ENCODE results near the gene SEPTIN2. TPM values are rescaled to one million over a fixed set of nuclear protein-coding genes. Genes with fewer than 3 reads are reported as not detected.

SEPTIN2 gene
- total and polyA plus RNA-seq, 10 of the 15 experiments (the other 5 are each of a cell fraction or from before 2014, with no cell fraction given), result 169 to 474 (median 269) TPM

GRCh38 chr2:241355983-241356870 lies 40.5 kb downstream of the SEPTIN2 start, which contains the start of gene FARP2 (continued):
- no peak for TF ChIP-seq RELA (IDR thresholded peaks at IDR 0.05; ENCODE audit: borderline replicate concordance, partially characterized antibody)
- TF ChIP-seq EP300 (IDR thresholded peaks at IDR 0.05; ENCODE audit: borderline replicate concordance in 1 of 2, control insufficient read depth in 1 of 2, low read depth in 2 of 2, low read length in 2 of 2), result no peak
- no peak for TF ChIP-seq NFXL1 (IDR thresholded peaks at IDR 0.05; ENCODE audit: borderline replicate concordance)
- 0 out of 2 replicates have a peak, but pooled peaks have one; percentile 43 for TF ChIP-seq ZSCAN29 (IDR thresholded peaks at IDR 0.05)
- no peak for TF ChIP-seq ZNF24 (IDR thresholded peaks at IDR 0.05)
- TF ChIP-seq DPF2 (IDR thresholded peaks at IDR 0.05), result 0 out of 2 replicates have a peak, but pooled peaks have one; percentile 44
- no peak for TF ChIP-seq ZBTB40 (IDR thresholded peaks at IDR 0.05; ENCODE audit: borderline replicate concordance)
- no peak for TF ChIP-seq REST (IDR thresholded peaks at IDR 0.05; ENCODE audit: low read depth, low read length)
- no peak for TF ChIP-seq HCFC1 (IDR thresholded peaks at IDR 0.05; ENCODE audit: low read length)
- no peak for TF ChIP-seq CBX5 (IDR thresholded peaks at IDR 0.05; ENCODE audit: low read depth)
- no peak for TF ChIP-seq PKNOX1 (IDR thresholded peaks at IDR 0.05)
- TF ChIP-seq POLR2AphosphoS2 (IDR thresholded peaks at IDR 0.05; ENCODE audit: low read depth, low read length), result peak; percentile 76; the same call in 1 of the 2 replicates
- 0 out of 2 replicates have a peak, but pooled peaks have one; percentile 25 for TF ChIP-seq HDGF (IDR thresholded peaks at IDR 0.05)
- no peak for TF ChIP-seq SREBF2 (IDR thresholded peaks at IDR 0.05; ENCODE audit: low read length)
- TF ChIP-seq ATF2 (IDR thresholded peaks at IDR 0.05; ENCODE audit: low read length), result no peak
- TF ChIP-seq GATAD2B (conservative IDR thresholded peaks at IDR 0.05; ENCODE audit: low read depth), result peak; percentile 32; the same call in 1 of the 2 replicates
- TF ChIP-seq KAT2A (conservative IDR thresholded peaks at IDR 0.05; ENCODE audit: control insufficient read depth, low read depth, low read length), result no peak

All from GM12878 (cell line).